ENCODE data around the gene MR1. TPM values are rescaled to one million over a fixed set of nuclear protein-coding genes. Genes with fewer than 3 reads are reported as not detected.

MR1 gene
- total and polyA plus RNA-seq, 2 of the 13 experiments (the other 11 are each of a cell fraction or from before 2014, with no cell fraction given), result 7.7 to 10.4 TPM

GRCh38 chr1:181002582-181003172 lies 31.1 kb upstream of the MR1 start:
- H2AFZ ChIP-seq (ENCODE audit: low read length), result no peak overlapping the region
- H3K27me3 ChIP-seq (ENCODE audit: control insufficient read depth in 1 of 2, insufficient read depth in 2 of 2, low read length in 2 of 2), result no peaks in the 10 kb centered on the region
- WGBS (ENCODE audit: low lambda C conversion rate), result 89% methylated on average over 3 of the region's 3 CpGs
- H3K9me3 ChIP-seq (ENCODE audit: low read length), result no peaks in the 10 kb centered on the region
- H3K36me3 ChIP-seq (replicated peaks in 1 of 2; ENCODE audit: control insufficient read depth in 1 of 2, insufficient read depth in 2 of 2, low read length in 2 of 2), result peaks cover 9 to 47% of the 10 kb centered on the region in 2 experiments
- H3K79me2 ChIP-seq (ENCODE audit: insufficient read depth, low read length), result peaks cover 11% of the 10 kb centered on the region
- H3K4me2 ChIP-seq (ENCODE audit: low read depth, low read length), result no peak overlapping the region
- ATAC-seq, result peak; percentile 41; the same call in 1 of the 3 replicates
- no peak for FAIRE-seq
- in situ Hi-C loops (cut with HindIII; ENCODE audit: extremely low pct_ligation_motif_present, low pct_unique_long_range_greater_than_20kb), result no loop called here
- H3K27ac ChIP-seq (ENCODE audit: extremely low read length, insufficient read depth, low read length), result no peak overlapping the region
- DNase-seq (ENCODE audit: low spot score), result peak; percentile 63
- peaks cover 5% of the 10 kb centered on the region; the same call in 1 of the 2 replicates for H4K20me1 ChIP-seq (ENCODE audit: insufficient read depth, low read length)
- H3K9ac ChIP-seq (ENCODE audit: insufficient read depth, low read depth, low read length), result no peak overlapping the region
- ChIA-PET CTCF (ENCODE audit: low intra/inter-chr PET ratio, low total read pairs) (no interaction called here), POLR2A (interaction anchor here (0.8 kb wide), 1 partner anchor 20 kb away, joined by 3 read pairs; the partner anchor contains the start of gene STX6)
- no TSS peak for BruUV-seq (replicated peaks)
- intact Hi-C loops (cut with micrococcal nuclease; ENCODE audit: unreplicated experiment), result no loop called here
- H3K4me1 ChIP-seq (ENCODE audit: insufficient read depth, low read length), result peaks cover 16% of the 10 kb centered on the region
- H3K4me3 ChIP-seq (replicated peaks in 1 of 3; ENCODE audit: insufficient read depth in 1 of 3, low read depth in 2 of 3, low read length in 3 of 3), result no peak overlapping the region
- TF ChIP-seq TCF12 (IDR thresholded peaks at IDR 0.05) (no peak), TCF12 (CRISPR knock-in tag; IDR thresholded peaks at IDR 0.05) (no peak), HNRNPUL1 (IDR thresholded peaks at IDR 0.05; ENCODE audit: low read depth, low read length) (no peak), ZNF652 (CRISPR knock-in tag; IDR thresholded peaks at IDR 0.05; ENCODE audit: borderline replicate concordance, low read depth) (peak; percentile 22; the same call in 1 of the 2 replicates), ATF4 (CRISPR knock-in tag; IDR thresholded peaks at IDR 0.05) (peak in 1 of 2 experiments; percentile 47; a peak in 1 of 4 replicates), TBL1XR1 (IDR thresholded peaks at IDR 0.05; ENCODE audit: borderline replicate concordance, low read length, partially characterized antibody) (no peak), NBN (conservative IDR thresholded peaks at IDR 0.05) (no peak), CEBPG (CRISPR knock-in tag; IDR thresholded peaks at IDR 0.05) (peak; percentile 41; the same call in 1 of the 2 replicates), ZNF7 (CRISPR knock-in tag; IDR thresholded peaks at IDR 0.05) (peak; percentile 100), FOXK1 (CRISPR knock-in tag; IDR thresholded peaks at IDR 0.05; ENCODE audit: borderline replicate concordance, low read depth) (0 out of 2 replicates have a peak, but pooled peaks have one; percentile 26), RELA (CRISPR knock-in tag; IDR thresholded peaks at IDR 0.05) (no peak), FOXA3 (CRISPR knock-in tag; IDR thresholded peaks at IDR 0.05) (peak; percentile 49), MIER3 (CRISPR knock-in tag; IDR thresholded peaks at IDR 0.05; ENCODE audit: borderline replicate concordance) (no peak), HINFP (CRISPR knock-in tag; IDR thresholded peaks at IDR 0.05; ENCODE audit: low read depth) (no peak), FOXP1 (IDR thresholded peaks at IDR 0.05) (no peak), FOXP1 (CRISPR knock-in tag; IDR thresholded peaks at IDR 0.05) (peak; percentile 41), ETV5 (CRISPR knock-in tag; IDR thresholded peaks at IDR 0.05; ENCODE audit: borderline replicate concordance) (peak; percentile 48; the same call in 1 of the 2 replicates), ZNF451 (CRISPR knock-in tag; IDR thresholded peaks at IDR 0.05) (no peak), NR2F6 (IDR thresholded peaks at IDR 0.05) (peak; percentile 83), NR2F6 (CRISPR knock-in tag; IDR thresholded peaks at IDR 0.05) (peak; percentile 85), ZNF550 (CRISPR knock-in tag; IDR thresholded peaks at IDR 0.05; ENCODE audit: borderline replicate concordance) (no peak), TP53 (CRISPR knock-in tag; conservative IDR thresholded peaks at IDR 0.05) (no peak), GABPA (IDR thresholded peaks at IDR 0.05; ENCODE audit: low read depth, low read length) (no peak), GABPA (CRISPR knock-in tag; IDR thresholded peaks at IDR 0.05; ENCODE audit: low read depth) (0 out of 2 replicates have a peak, but pooled peaks have one; percentile 25)
- TF ChIP-seq, protein P1, sequence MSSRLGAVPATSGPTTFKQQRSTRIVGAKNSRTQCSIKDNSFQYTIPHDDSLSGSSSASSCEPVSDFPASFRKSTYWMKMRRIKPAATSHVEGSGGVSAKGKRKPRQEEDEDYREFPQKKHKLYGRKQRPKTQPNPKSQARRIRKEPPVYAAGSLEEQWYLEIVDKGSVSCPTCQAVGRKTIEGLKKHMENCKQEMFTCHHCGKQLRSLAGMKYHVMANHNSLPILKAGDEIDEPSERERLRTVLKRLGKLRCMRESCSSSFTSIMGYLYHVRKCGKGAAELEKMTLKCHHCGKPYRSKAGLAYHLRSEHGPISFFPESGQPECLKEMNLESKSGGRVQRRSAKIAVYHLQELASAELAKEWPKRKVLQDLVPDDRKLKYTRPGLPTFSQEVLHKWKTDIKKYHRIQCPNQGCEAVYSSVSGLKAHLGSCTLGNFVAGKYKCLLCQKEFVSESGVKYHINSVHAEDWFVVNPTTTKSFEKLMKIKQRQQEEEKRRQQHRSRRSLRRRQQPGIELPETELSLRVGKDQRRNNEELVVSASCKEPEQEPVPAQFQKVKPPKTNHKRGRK (CRISPR knock-in tag; IDR thresholded peaks at IDR 0.05), result no peak
